WTC11 (cell line): ENCODE results near the gene ROBO1. TPM values are rescaled to one million over a fixed set of nuclear protein-coding genes. Genes with fewer than 3 reads are reported as not detected.

Experiments used
- ATAC-seq: fragments of 200-7000 bp; cut with Tn5 transposase; 2 replicates; pipeline ENCODE4 v1.10.0; 2021; ENCODE audit warnings: mild to moderate bottlenecking, moderate library complexity
- CTCF ChIA-PET: fragments of 300-600 bp; sonication (Branson Sonifier 250); formaldehyde crosslinking; loops from one replicate; lab custom pipeline; 2021; ENCODE audit warnings: antibody characterized with exemption; lab: Charles Lee
- POLR2A ChIA-PET: fragments of 350-600 bp; sonication (Branson Sonifier 250); formaldehyde crosslinking; loops from one replicate; lab custom pipeline; 2021; ENCODE audit warnings: antibody characterized with exemption; lab: Charles Lee
- DNase-seq: peaks from one replicate; pipeline ENCODE4 v3.0.0; 2021; ENCODE audit warnings: low spot score
- H3K27ac Mint-ChIP-seq: 2 replicates; pipeline ENCODE4 v1.8.0; 2021; ENCODE audit warnings: mixed read lengths
- H3K27me3 Mint-ChIP-seq: 2 replicates; pipeline ENCODE4 v1.8.0; 2021; ENCODE audit warnings: low read depth, mild to moderate bottlenecking, moderate library complexity, mixed read lengths
- H3K36me3 Mint-ChIP-seq: 2 replicates; pipeline ENCODE4 v1.8.0; 2021; ENCODE audit warnings: mixed read lengths
- H3K4me1 Mint-ChIP-seq: 2 replicates; pipeline ENCODE4 v1.8.0; 2022; ENCODE audit warnings: mixed read lengths
- H3K4me3 Mint-ChIP-seq: 2 replicates; pipeline ENCODE4 v1.8.0; 2021; ENCODE audit warnings: mild to moderate bottlenecking, moderate library complexity, mixed read lengths
- H3K9me3 Mint-ChIP-seq: 2 replicates; pipeline ENCODE4 v1.8.0; 2021; ENCODE audit warnings: mixed read lengths
- CBFB ChIP-seq: sonication (generic); formaldehyde crosslinking; IDR thresholded peaks from 2 replicates; pipeline ENCODE4 v1.8.1; 2022; ENCODE audit warnings: mild to moderate bottlenecking, low read depth, missing genetic modification reagents
- CREB1 ChIP-seq: sonication (generic); formaldehyde crosslinking; IDR thresholded peaks from 2 replicates; pipeline ENCODE4 v1.8.0; 2023; ENCODE audit warnings: mild to moderate bottlenecking, missing genetic modification reagents
- CREM ChIP-seq: sonication (generic); formaldehyde crosslinking; IDR thresholded peaks from 2 replicates; pipeline ENCODE4 v1.8.1; 2022; ENCODE audit warnings: mild to moderate bottlenecking, missing genetic modification reagents, moderate library complexity
- ERG ChIP-seq: fragments of 250-450 bp; sonication (Bioruptor Pico); IDR thresholded peaks from 2 replicates; pipeline ENCODE4 v1.8.0; 2021; ENCODE audit warnings: mild to moderate bottlenecking
- FOXJ3 ChIP-seq: sonication (generic); formaldehyde crosslinking; IDR thresholded peaks from 2 replicates; pipeline ENCODE4 v1.9.0; 2021; ENCODE audit warnings: missing genetic modification reagents, mild to moderate bottlenecking, borderline replicate concordance
- GRHL2 ChIP-seq: fragments of 250-450 bp; sonication (Bioruptor Pico); IDR thresholded peaks from 2 replicates; pipeline ENCODE4 v1.8.0; 2022; ENCODE audit warnings: mild to moderate bottlenecking, moderate library complexity; ENCODE audit not compliant: insufficient replicate concordance, severe bottlenecking
- GTF2I ChIP-seq: fragments of 250-450 bp; sonication (Bioruptor Pico); conservative IDR thresholded peaks from 2 replicates; pipeline ENCODE4 v1.4.0; 2021; ENCODE audit warnings: mild to moderate bottlenecking
- IRF1 ChIP-seq: sonication (generic); formaldehyde crosslinking; IDR thresholded peaks from 2 replicates; pipeline ENCODE4 v1.8.0; 2023; ENCODE audit warnings: missing genetic modification reagents
- JUN ChIP-seq: sonication (generic); formaldehyde crosslinking; IDR thresholded peaks from 2 replicates; pipeline ENCODE4 v1.8.0; 2023; ENCODE audit warnings: mild to moderate bottlenecking, missing genetic modification reagents
- MYBL2 ChIP-seq: sonication (generic); formaldehyde crosslinking; IDR thresholded peaks from 2 replicates; pipeline ENCODE4 v1.8.1; 2023; ENCODE audit warnings: mild to moderate bottlenecking, moderate library complexity, missing genetic modification reagents
- TP53 ChIP-seq: sonication (generic); formaldehyde crosslinking; IDR thresholded peaks from 2 replicates; pipeline ENCODE4 v1.8.1; 2023; ENCODE audit warnings: mild to moderate bottlenecking, missing genetic modification reagents
- ZNF219 ChIP-seq: sonication (generic); formaldehyde crosslinking; IDR thresholded peaks from 2 replicates; pipeline ENCODE4 v1.8.0; 2023; ENCODE audit warnings: missing genetic modification reagents, mild to moderate bottlenecking, borderline replicate concordance
- ZNF396 ChIP-seq: fragments of 250-450 bp; sonication (Bioruptor Pico); IDR thresholded peaks from 2 replicates; pipeline ENCODE4 v1.8.0; 2021; ENCODE audit warnings: mild to moderate bottlenecking, moderate library complexity, borderline replicate concordance
- ZNF423 ChIP-seq: fragments of 250-450 bp; sonication (Bioruptor Pico); IDR thresholded peaks from 2 replicates; pipeline ENCODE4 v2.1.2; 2022; ENCODE audit warnings: mild to moderate bottlenecking, moderate library complexity
- ZNF512 ChIP-seq: sonication (generic); formaldehyde crosslinking; IDR thresholded peaks from 2 replicates; pipeline ENCODE4 v1.8.1; 2022; ENCODE audit warnings: missing genetic modification reagents, borderline replicate concordance
- ZSCAN18 ChIP-seq: fragments of 250-450 bp; sonication (Bioruptor Pico); IDR thresholded peaks from 2 replicates; pipeline ENCODE4 v2.1.2; 2022; ENCODE audit warnings: mild to moderate bottlenecking, moderate library complexity
- total RNA-seq: library from RNA; stranded (reverse); gene quantifications from 3 replicates; pipeline ENCODE4 v1.2.3, GENCODE V29; 2021
- TF ChIP-seq, protein P1 (sequence below): sonication (generic); formaldehyde crosslinking; IDR thresholded peaks from 2 replicates; pipeline ENCODE4 v1.8.1; 2023; ENCODE audit warnings: mild to moderate bottlenecking, missing genetic modification reagents, moderate library complexity
- TF ChIP-seq, protein P2 (sequence below): sonication (generic); formaldehyde crosslinking; conservative IDR thresholded peaks from 2 replicates; pipeline ENCODE4 v1.8.1; 2023; ENCODE audit warnings: mild to moderate bottlenecking, low read depth, missing genetic modification reagents, moderate library complexity
- TF ChIP-seq, protein P3 (sequence below): sonication (generic); formaldehyde crosslinking; IDR thresholded peaks from 2 replicates; pipeline ENCODE4 v1.8.1; 2022; ENCODE audit warnings: mild to moderate bottlenecking, missing genetic modification reagents, moderate library complexity, borderline replicate concordance

Gene ROBO1
- total RNA-seq, 1 experiment from 2014 or later, result 90.9 TPM

GRCh38 chr3:79038057-79038456 lies 729.7 kb downstream of the ROBO1 start:
- ChIA-PET POLR2A (no interaction called here), CTCF (no interaction called here)
- Mint-ChIP-seq H3K27me3 (no peaks in the 10 kb centered on the region), H3K4me3 (no peak overlapping the region), H3K27ac (no peak overlapping the region), H3K9me3 (no peaks in the 10 kb centered on the region), H3K4me1 (peaks cover 3% of the 10 kb centered on the region; the same call in 1 of the 2 replicates), H3K36me3 (no peaks in the 10 kb centered on the region)
- ATAC-seq (no peak), DNase-seq (no peak)
- TF ChIP-seq IRF1 (CRISPR knock-in tag) (no peak), CBFB (no peak), ERG (CRISPR knock-in tag) (no peak), ZNF512 (CRISPR knock-in tag) (no peak), GRHL2 (CRISPR knock-in tag) (no peak), TP53 (CRISPR knock-in tag) (no peak), ZNF396 (no peak), FOXJ3 (CRISPR knock-in tag) (no peak), ZNF423 (CRISPR knock-in tag) (no peak), CREB1 (CRISPR knock-in tag) (no peak), JUN (CRISPR knock-in tag) (no peak), ZSCAN18 (no peak), ZNF219 (CRISPR knock-in tag) (no peak), CREM (no peak), MYBL2 (CRISPR knock-in tag) (no peak), GTF2I (CRISPR knock-in tag) (no peak)
- TF ChIP-seq, protein P1, sequence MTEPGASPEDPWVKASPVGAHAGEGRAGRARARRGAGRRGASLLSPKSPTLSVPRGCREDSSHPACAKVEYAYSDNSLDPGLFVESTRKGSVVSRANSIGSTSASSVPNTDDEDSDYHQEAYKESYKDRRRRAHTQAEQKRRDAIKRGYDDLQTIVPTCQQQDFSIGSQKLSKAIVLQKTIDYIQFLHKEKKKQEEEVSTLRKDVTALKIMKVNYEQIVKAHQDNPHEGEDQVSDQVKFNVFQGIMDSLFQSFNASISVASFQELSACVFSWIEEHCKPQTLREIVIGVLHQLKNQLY (CRISPR knock-in tag), result no peak
- TF ChIP-seq, protein P2, sequence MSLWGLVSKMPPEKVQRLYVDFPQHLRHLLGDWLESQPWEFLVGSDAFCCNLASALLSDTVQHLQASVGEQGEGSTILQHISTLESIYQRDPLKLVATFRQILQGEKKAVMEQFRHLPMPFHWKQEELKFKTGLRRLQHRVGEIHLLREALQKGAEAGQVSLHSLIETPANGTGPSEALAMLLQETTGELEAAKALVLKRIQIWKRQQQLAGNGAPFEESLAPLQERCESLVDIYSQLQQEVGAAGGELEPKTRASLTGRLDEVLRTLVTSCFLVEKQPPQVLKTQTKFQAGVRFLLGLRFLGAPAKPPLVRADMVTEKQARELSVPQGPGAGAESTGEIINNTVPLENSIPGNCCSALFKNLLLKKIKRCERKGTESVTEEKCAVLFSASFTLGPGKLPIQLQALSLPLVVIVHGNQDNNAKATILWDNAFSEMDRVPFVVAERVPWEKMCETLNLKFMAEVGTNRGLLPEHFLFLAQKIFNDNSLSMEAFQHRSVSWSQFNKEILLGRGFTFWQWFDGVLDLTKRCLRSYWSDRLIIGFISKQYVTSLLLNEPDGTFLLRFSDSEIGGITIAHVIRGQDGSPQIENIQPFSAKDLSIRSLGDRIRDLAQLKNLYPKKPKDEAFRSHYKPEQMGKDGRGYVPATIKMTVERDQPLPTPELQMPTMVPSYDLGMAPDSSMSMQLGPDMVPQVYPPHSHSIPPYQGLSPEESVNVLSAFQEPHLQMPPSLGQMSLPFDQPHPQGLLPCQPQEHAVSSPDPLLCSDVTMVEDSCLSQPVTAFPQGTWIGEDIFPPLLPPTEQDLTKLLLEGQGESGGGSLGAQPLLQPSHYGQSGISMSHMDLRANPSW, result no peak
- TF ChIP-seq, protein P3, sequence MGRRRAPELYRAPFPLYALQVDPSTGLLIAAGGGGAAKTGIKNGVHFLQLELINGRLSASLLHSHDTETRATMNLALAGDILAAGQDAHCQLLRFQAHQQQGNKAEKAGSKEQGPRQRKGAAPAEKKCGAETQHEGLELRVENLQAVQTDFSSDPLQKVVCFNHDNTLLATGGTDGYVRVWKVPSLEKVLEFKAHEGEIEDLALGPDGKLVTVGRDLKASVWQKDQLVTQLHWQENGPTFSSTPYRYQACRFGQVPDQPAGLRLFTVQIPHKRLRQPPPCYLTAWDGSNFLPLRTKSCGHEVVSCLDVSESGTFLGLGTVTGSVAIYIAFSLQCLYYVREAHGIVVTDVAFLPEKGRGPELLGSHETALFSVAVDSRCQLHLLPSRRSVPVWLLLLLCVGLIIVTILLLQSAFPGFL, result no peak
